GM12878 (cell line): ENCODE data around the gene MRPS23. TPM values are rescaled to one million over a fixed set of nuclear protein-coding genes. Genes with fewer than 3 reads are reported as not detected.

Experiments used
- ATAC-seq: fragments of 200-7000 bp; cut with Tn5 transposase; 3 replicates; pipeline ENCODE4 v1.9.1; 2020; ENCODE audit warnings: mild to moderate bottlenecking, moderate library complexity
- BruUV-seq: library from RNA; stranded (reverse); fragments of 400-500 nt; replicated peaks from 2 replicates; lab custom pipeline; 2021; lab: Mats Ljungman, UMichigan
- CTCF ChIA-PET: fragments of 300-600 bp; sonication (Branson Sonifier 250); formaldehyde crosslinking; extraction: SDS; loops from one replicate; lab custom pipeline; 2021; ENCODE audit warnings: inconsistent platforms; lab: Yijun Ruan, JAX
- POLR2A ChIA-PET: fragments of 350-600 bp; formaldehyde crosslinking; extraction: SDS; loops from one replicate; lab custom pipeline; 2021; ENCODE audit warnings: inconsistent platforms; lab: Charles Lee
- RAD21 ChIA-PET: fragments of 300-600 bp; sonication (Branson Sonifier 250); formaldehyde crosslinking; loops from one replicate; lab custom pipeline; 2023; ENCODE audit warnings: antibody characterized with exemption; ENCODE audit not compliant: unreplicated experiment; lab: Charles Lee
- SMC1A ChIA-PET: fragments of 300-600 bp; sonication (Branson Sonifier 250); formaldehyde crosslinking; loops from one replicate; lab custom pipeline; 2023; ENCODE audit not compliant: unreplicated experiment, uncharacterized antibody; lab: Charles Lee
- DNase-seq: peaks from one replicate; pipeline ENCODE4 v3.0.0-alpha.2; 2011; ENCODE audit warnings: low read depth, low spot score
- FAIRE-seq: peaks from 3 replicates; lab custom pipeline; 2011; peaks lifted over from hg19 to GRCh38; lab: Jason Lieb, UNC
- H2AFZ ChIP-seq: 2 replicates; pipeline ENCODE4 v1.6.0; 2011; ENCODE audit warnings: low read depth, low read length, control low read depth; ENCODE audit not compliant: control insufficient read depth
- H3K27ac ChIP-seq: 2 replicates; pipeline ENCODE4 v1.5.1; 2011; ENCODE audit warnings: control low read depth; ENCODE audit not compliant: control insufficient read depth, insufficient read depth
- H3K27me3 ChIP-seq, 2 experiments: replicated peaks in 1 of 2; 2 replicates each; pipeline versions ENCODE4 v1.6.0 to v1.6.1; 2011; ENCODE audit warnings: low read length in 1 of 2; ENCODE audit not compliant: control insufficient read depth in 2 of 2, insufficient read depth in 2 of 2
- H3K36me3 ChIP-seq, 2 experiments: 2 replicates each; pipeline ENCODE4 v1.5.1; 2011; ENCODE audit warnings: low read length in 1 of 2; ENCODE audit not compliant: control insufficient read depth in 2 of 2, insufficient read depth in 2 of 2
- H3K4me1 ChIP-seq: 2 replicates; pipeline ENCODE4 v1.6.1; 2011; ENCODE audit warnings: mild to moderate bottlenecking, low read length, moderate library complexity, mixed read lengths; ENCODE audit not compliant: control insufficient read depth, insufficient read depth
- H3K4me2 ChIP-seq: 2 replicates; pipeline ENCODE4 v1.6.0; 2011; ENCODE audit warnings: control low read depth; ENCODE audit not compliant: control insufficient read depth, insufficient read depth
- H3K4me3 ChIP-seq: fragments of 200-600 bp; sonication (generic); 2 replicates; pipeline ENCODE4 v1.5.1; 2016
- H3K79me2 ChIP-seq: 2 replicates; pipeline ENCODE4 v1.6.0; 2011; ENCODE audit warnings: low read length; ENCODE audit not compliant: control insufficient read depth, insufficient read depth
- H3K9ac ChIP-seq: 2 replicates; pipeline ENCODE4 v1.8.0; 2011; ENCODE audit warnings: low read length, control low read depth, mixed read lengths; ENCODE audit not compliant: control insufficient read depth, insufficient read depth
- H3K9me3 ChIP-seq: replicated peaks from 3 replicates; pipeline ENCODE4 v1.5.1; 2011; ENCODE audit warnings: mild to moderate bottlenecking, low read length; ENCODE audit not compliant: control insufficient read depth, insufficient read depth
- H4K20me1 ChIP-seq: 2 replicates; pipeline ENCODE4 v1.6.0; 2011; ENCODE audit not compliant: control insufficient read depth, insufficient read depth
- CTCF ChIP-seq, 3 experiments: IDR thresholded peaks in 2 of 3; conservative IDR thresholded peaks in 1 of 3; 2 replicates each; pipeline ENCODE4 v1.5.1; 2011; ENCODE audit warnings: low read depth in 3 of 3, low read length in 3 of 3, mild to moderate bottlenecking in 3 of 3, control low read depth in 2 of 3, moderate library complexity in 2 of 3, inconsistent platforms in 1 of 3, mixed read lengths in 1 of 3; ENCODE audit not compliant: control insufficient read depth in 2 of 3, insufficient read depth in 1 of 3; ENCODE audit errors: extremely low read depth in 1 of 3
- E4F1 ChIP-seq: fragments of 450-650 bp; IDR thresholded peaks from 2 replicates; pipeline ENCODE4 v1.6.1; 2018; ENCODE audit warnings: borderline replicate concordance, mild to moderate bottlenecking; ENCODE audit not compliant: partially characterized antibody
- FOXK2 ChIP-seq: fragments of 450-650 bp; IDR thresholded peaks from 2 replicates; pipeline ENCODE4 v1.6.1; 2017; ENCODE audit warnings: mild to moderate bottlenecking, moderate library complexity
- HDAC2 ChIP-seq: fragments of 200-600 bp; sonication (generic); IDR thresholded peaks from 2 replicates; pipeline ENCODE4 v1.6.1; 2017
- HSF1 ChIP-seq: fragments of 150-350 bp; IDR thresholded peaks from 2 replicates; pipeline ENCODE4 v1.6.1; 2014; ENCODE audit warnings: mild to moderate bottlenecking, low read depth, low read length
- IRF3 ChIP-seq: fragments of 450-650 bp; IDR thresholded peaks from 2 replicates; pipeline ENCODE4 v1.6.1; 2014; ENCODE audit warnings: mild to moderate bottlenecking
- MEF2A ChIP-seq: IDR thresholded peaks from 2 replicates; pipeline ENCODE4 v1.6.1; 2011; ENCODE audit warnings: low read depth, mild to moderate bottlenecking, low read length, moderate library complexity; ENCODE audit not compliant: insufficient read depth
- RUNX3 ChIP-seq: IDR thresholded peaks from 2 replicates; pipeline ENCODE4 v1.6.1; 2012; ENCODE audit warnings: low read length, inconsistent platforms
- SMAD5 ChIP-seq: IDR thresholded peaks from 2 replicates; pipeline ENCODE4 v1.6.1; 2016; ENCODE audit warnings: antibody characterized with exemption, low read depth
- WGBS: methylation state at CpG from one replicate; pipeline ENCODE4 v1.1.6; 2016; ENCODE audit warnings: low lambda C conversion rate; ENCODE audit not compliant: insufficient replicate concordance, insufficient coverage; ENCODE audit errors: missing lambda C conversion rate; 5-methylcytosine and 5-hydroxymethylcytosine counted together
- in situ Hi-C: fragments of 300-500 bp; cut with MboI; formaldehyde crosslinking; loops from 9 replicates; pipeline ENCODE4 v1.14.3; 2018; ENCODE audit warnings: mixed read lengths
- intact Hi-C: fragments of 100-400 bp; cut with micrococcal nuclease; formaldehyde crosslinking; loops from one replicate; pipeline ENCODE4 v1.14.2; 2022; ENCODE audit not compliant: unreplicated experiment
- polyA plus RNA-seq, 11 experiments: library from polyadenylated mRNA; depleted of rRNA in 4 of 11; unstranded in 6 of 11; stranded (reverse) in 5 of 11; fragments of >200 nt; fragmentation: Nextera tagmentation in 4 of 11; fragmentation: Illumina TruSeq in 1 of 11; extraction: Ambion mirVana in 4 of 11; extraction: Trizol in 1 of 11; gene quantifications; 1 replicate in 1 of 11; 2 replicates in 10 of 11; pipeline versions ENCODE4 v1.2.1 to v1.2.3, GENCODE V29; 2011 to 2016; ENCODE audit warnings: inconsistent platforms in 2 of 11, missing spikeins in 2 of 11, low read depth in 1 of 11
- total RNA-seq, 4 experiments: library from RNA; depleted of rRNA in 3 of 4; stranded (reverse); fragments of >200 nt in 3 of 4; fragmentation: Illumina TruSeq in 1 of 4; extraction: Trizol in 1 of 4; gene quantifications; 2 replicates each; pipeline versions ENCODE4 v1.2.1 to v1.2.3, GENCODE V29; 2013 to 2021

Gene MRPS23
- total and polyA plus RNA-seq, 10 of the 15 experiments (the other 5 are each of a cell fraction or from before 2014, with no cell fraction given), result 65.3 to 237 (median 87.9) TPM

- in situ Hi-C loops, result no loop called here
- SMC1A ChIA-PET, result interaction anchor here (0.9 to 1.5 kb wide), 3 partner anchors 15 to 124 kb away, joined by 3 to 5 read pairs (median 4); no protein-coding TSS in a partner anchor
- DNase-seq, result no peak
- RAD21 ChIA-PET, result interaction anchor here (1.2 to 1.5 kb wide), 2 partner anchors 16 to 117 kb away, joined by 3 to 4 read pairs; no protein-coding TSS in a partner anchor
- no TSS peak for BruUV-seq
- TF ChIP-seq MEF2A, result no peak
- TF ChIP-seq HSF1, result no peak
- TF ChIP-seq E4F1, result no peak
- TF ChIP-seq IRF3, result no peak
- no peak for TF ChIP-seq RUNX3
- no peak for TF ChIP-seq SMAD5
- no peak for TF ChIP-seq CTCF (IDR thresholded peaks at IDR 0.05 in 2 of 3, conservative IDR thresholded peaks at IDR 0.05 in 1 of 3; ENCODE audit: control insufficient read depth in 2 of 3, extremely low read depth in 1 of 3, insufficient read depth in 1 of 3, low read depth in 3 of 3, low read length in 3 of 3)
- no peak for TF ChIP-seq FOXK2
- TF ChIP-seq HDAC2, result no peak
- TF ChIP-seq, all 136 proteins: peak for 0
- Histone ChIP-seq H3K36me3 (no peaks in the 10 kb centered on the region), H3K27me3 (peaks cover 0 to 1% of the 10 kb centered on the region in 2 experiments; a peak in 2 of 4 replicates), H3K27ac (no peak overlapping the region), H3K79me2 (no peaks in the 10 kb centered on the region), H3K4me1 (peaks cover 8% of the 10 kb centered on the region), H3K4me2 (no peak overlapping the region), H4K20me1 (no peaks in the 10 kb centered on the region), H2AFZ (no peak overlapping the region), H3K9me3 (no peaks in the 10 kb centered on the region; the same call in 2 of the 3 replicates), H3K4me3 (no peak overlapping the region), H3K9ac (no peak overlapping the region)
- ChIA-PET POLR2A (no interaction called here), CTCF (interaction anchor here (0.8 to 5.9 kb wide), 3 partner anchors 15 to 45 kb away, joined by 3 to 23 read pairs (median 6); no protein-coding TSS in a partner anchor)
- FAIRE-seq (no peak), ATAC-seq (peak; percentile 46)
- WGBS, result 69% methylated on average over 15 of the region's 15 CpGs
- intact Hi-C loops, result no loop called here
These were observed 26.4 kb upstream of the MRPS23 start for GRCh38 chr17:57876023-57876865.
